AG08396 (cell line): ENCODE results near the gene RBM20.

ENCODE experiments used
- DNase-seq: peaks from one replicate; pipeline ENCODE4 v3.0.0; 2012; ENCODE audit warnings: low spot score, mixed read lengths

RBM20 gene

DNA sequence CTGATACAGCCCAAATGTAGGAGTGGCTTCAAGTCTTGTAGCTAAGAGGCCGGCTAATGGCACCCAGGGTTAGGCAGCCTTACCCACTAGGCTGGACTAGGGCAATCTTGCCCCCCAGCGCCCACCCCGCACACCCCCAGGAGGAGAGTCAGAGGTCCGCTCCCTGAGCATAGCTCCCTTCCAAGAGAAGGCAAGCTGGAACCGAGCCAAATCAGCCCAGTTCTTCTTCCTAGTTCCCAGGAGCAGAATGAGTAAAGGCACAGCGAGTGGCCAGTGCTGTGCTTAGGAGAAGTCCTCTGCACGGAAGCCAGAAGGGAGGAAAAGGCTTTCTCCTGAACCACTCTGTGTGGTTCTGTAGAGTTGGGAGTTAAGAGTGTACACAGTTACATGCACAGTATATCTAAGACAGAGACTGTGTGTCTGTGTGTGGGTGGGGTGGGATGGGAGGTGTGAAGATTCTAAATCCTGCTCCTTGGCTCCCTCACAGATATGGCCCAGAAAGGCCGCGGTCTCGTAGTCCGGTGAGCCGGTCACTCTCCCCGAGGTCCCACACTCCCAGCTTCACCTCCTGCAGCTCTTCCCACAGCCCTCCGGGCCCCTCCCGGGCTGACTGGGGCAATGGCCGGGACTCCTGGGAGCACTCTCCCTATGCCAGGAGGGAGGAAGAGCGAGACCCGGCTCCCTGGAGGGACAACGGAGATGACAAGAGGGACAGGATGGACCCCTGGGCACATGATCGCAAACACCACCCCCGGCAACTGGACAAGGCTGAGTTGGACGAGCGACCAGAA is 167.8 kb downstream of the RBM20 start:
- no peak for DNase-seq

DNA sequence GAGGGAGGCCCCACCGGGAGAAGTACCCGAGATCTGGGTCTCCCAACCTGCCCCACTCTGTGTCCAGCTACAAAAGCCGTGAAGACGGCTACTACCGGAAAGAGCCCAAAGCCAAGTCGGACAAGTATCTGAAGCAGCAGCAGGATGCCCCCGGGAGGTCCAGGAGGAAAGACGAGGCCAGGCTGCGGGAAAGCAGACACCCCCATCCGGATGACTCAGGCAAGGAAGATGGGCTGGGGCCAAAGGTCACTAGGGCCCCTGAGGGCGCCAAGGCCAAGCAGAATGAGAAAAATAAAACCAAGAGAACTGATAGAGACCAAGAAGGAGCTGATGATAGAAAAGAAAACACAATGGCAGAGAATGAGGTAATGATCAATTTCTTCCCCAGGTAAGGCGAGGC is 168.4 kb downstream of the RBM20 start:
- no peak for DNase-seq

DNA sequence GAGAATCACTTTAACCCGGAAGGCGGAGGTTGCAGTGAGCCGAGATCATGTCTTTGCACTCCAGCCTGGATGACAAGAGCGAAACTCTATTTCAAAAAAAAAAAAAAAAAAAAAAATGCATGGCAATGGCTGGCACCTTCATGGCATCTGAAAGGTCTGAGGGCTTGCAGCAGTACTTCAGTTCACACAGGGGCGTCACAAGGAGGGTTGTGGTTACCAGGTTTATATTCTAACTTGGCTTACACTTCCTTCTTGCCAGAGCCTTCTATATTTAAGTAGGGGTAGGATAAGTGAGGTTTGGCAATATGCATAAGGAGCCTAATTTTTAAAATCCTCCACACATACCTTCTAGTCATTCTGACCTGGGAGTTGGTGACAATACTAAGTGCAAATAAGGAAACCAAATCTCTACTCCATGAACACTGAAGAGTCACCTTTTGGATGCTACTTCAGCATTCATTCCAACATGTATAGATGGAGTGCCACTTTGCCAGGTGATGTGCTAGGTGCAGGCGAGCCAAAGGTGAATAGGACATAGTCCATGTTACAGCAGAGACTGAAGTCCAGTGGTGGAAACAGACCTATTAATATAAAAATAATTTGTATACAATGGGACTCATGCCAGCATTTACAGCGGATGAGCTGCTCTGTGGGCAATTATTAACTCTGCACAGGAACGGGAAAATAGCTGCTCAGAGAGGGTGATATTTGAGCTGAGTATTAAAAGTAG is 169.8 kb downstream of the RBM20 start:
- no peak for DNase-seq

DNA sequence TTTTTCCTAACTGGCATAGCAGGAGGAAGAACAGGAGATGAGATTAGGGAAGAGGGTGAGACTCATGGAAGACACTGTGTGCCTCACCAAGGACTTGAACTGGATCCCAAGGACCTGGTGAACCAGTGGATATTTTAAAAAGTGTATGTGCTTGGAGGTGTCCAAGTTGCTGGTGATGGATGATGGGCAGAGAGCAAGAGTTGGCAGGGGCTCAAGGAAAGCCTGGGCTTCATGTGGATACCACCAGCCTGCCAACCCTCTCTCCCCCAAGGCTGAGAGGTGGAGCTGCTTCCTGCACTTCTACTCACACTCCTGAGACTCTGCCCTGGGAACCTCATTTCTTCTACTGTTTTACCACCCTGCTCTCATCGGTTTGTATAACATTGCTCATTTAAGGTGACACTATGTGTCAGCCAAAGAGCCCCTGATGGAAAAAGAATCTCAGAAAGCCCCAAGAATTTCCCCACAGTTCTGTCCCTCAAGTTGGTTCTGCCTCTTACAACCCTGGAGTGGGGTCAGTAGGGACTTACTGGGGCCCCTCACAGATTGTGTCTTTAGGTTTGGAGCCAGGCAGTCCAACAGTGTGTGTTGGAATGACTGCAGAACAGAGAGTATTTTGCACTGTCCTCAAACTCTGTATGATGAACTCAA is 171.3 kb downstream of the RBM20 start:
- DNase-seq, result no peak

DNA sequence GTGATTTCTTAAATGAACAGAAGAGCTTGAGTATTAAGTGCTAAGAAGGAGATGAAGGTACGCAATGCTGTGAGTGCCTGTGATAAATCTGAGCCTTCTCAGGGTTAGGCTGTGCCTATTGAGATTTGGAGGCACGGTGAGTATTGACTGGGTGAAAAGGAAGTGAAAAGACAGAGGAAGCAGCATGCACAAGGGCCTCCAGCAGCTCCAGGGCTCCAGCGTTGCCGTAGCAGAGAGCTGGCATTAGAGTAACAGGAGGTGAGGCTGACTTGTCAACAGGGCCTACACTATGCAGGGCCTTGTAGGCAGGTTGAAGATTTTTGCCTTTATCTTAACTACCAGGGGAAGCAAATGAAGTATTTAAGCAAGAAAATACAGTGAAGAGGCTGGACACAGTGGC is 173.5 kb downstream of the RBM20 start:
- no peak for DNase-seq

DNA sequence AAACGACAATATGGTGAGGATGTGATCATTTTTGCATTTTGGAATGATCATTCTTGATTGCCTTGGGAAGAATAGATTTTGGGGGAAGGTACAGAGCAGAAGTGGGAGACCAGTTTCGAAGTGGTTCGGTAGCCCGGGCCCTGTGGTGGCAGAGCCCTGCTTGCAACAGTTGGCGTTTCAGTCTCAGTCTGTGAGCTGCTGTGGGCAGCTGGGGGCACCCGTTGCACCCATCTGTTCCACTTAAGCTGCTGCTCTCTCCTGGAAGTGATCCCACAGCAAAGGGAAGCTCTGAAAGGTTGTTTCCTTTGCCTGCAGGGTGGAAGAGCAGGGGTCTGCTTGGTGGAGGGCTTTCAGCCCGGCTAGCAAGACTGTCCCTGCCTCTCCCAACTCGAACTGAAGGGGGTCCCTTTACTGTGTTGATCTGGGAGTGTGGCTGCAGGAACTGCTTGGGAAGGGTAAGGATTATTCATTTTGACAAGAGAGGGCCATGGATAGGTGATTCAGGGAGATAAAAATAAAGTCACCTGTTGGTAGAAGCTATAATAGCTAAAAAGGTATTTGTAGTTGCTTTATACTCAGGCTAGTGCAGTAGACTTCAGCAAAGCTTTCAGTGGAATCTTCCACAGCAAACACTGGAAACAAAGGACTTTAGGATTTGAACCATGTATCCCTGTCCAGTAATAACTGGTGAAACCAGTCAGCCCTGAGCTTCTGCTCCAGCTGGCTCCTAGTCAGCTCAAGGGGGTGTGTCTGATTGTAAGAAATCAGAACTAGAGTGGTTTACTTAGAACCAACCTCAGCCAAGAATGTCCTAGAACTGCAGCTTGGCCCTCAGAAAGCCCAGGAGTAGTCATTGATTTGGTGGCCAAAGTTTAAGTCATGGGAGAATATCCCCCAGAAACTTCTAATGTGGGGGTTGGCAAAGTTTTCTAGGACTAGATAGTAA is 174.4 kb downstream of the RBM20 start:
- DNase-seq, result no peak

DNA sequence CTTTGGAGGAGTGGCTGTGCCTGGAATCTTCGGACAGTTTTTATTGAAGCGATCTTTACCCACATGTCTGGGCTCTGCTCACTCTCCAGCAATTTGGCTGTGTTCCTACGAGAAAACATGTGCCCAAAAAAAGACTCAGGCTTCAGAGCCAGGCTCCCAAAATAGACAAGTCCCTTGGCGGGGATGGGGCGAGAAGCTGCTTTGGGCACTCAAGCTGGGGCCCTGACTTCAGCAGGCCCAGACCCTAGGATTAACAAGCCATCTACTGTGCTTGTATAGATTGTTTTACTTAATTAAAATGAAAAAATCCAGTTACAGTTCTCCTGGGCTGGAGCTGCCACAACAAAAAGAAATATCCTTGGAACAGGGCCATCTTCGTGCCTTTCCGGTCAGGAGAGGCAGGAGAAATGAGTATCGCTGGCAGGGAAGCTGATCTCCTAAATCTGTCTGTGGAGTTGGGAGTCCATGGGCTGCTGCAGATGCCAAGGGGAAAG is 176.2 kb downstream of the RBM20 start:
- no peak for DNase-seq

DNA sequence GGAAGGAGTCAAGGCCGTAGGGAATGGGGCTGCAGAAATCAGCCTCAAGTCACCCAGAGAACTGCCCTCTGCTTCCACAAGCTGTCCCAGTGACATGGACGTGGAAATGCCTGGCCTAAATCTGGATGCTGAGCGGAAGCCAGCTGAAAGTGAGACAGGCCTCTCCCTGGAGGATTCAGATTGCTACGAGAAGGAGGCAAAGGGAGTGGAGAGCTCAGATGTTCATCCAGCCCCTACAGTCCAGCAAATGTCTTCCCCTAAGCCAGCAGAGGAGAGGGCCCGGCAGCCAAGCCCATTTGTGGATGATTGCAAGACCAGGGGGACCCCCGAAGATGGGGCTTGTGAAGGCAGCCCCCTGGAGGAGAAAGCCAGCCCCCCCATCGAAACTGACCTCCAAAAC is 177.4 kb downstream of the RBM20 start:
- no peak for DNase-seq

DNA sequence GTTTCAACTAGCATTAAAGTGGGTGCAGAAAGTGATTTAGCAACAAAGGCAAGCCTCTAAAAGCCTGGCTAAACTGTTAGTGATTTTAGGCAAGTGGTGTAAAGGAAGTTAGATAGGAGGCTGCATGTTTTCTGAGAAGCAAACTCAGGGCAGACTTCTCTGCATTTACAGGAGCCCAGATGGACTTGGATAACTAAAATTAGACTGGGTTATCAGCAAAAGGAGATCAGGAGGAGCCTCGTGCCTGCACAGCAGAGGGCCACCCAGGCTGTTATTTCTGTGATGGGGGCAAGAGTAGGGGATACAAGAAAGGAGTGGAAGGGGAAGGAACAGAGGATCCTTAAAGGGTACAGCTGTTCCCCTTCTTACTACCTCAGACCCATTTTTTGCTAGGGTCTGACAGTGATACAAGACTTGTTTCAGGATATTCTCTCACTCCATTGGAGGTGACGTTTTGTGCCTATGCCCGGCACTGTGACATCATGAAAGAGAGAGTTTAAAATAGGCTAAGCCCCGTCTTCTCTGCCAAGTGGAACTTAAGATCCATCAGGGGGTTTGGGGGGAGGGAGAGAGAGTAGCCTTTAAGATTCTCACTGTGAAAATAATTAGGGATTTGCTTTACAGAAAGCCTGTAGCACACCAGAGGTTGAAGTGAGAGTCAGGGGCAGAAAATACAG is 178.0 kb downstream of the RBM20 start:
- no peak for DNase-seq

DNA sequence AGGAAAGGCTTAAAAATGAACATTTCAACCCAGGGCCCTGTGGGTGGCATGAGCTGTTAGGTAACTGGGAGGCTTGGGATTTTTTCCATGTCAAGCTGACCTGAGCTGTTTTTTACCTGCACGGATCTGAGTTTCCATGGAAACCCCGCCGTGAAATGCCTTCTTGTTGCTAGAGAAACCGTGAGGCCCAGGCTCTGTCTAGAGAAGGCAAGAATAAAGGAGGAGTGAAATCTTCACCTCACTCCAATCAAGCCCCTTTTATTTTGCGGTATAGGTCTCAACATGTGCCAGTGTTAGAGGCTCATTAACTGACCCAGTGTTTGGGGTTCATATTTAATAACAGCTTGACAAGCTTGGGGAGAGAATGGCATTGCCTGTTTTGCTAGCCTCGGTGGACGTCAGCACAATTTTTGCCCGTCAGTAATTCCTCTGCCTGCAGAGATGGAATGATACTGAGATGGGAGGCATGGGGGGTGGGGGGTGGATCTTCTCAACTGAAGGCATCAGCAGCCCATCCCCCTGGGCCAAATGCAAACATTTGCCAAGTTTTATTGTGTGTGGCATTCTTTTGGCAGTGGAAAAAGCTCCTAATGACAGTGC is 178.7 kb downstream of the RBM20 start:
- no peak for DNase-seq

DNA sequence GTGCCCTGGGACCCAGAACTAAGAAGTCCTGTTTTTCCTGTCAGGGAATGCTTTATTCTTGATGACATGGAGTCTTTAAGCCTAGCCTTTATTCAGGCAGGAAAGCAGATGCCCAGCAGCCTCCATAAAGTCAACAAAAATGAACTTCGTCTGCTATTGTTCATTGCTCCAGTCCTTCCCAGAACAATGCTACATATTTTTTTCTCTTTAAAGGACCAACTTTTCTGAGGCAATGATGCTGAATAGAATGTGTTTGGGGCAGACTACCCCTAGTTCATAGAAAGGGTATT is 180.0 kb downstream of the RBM20 start:
- no peak for DNase-seq

DNA sequence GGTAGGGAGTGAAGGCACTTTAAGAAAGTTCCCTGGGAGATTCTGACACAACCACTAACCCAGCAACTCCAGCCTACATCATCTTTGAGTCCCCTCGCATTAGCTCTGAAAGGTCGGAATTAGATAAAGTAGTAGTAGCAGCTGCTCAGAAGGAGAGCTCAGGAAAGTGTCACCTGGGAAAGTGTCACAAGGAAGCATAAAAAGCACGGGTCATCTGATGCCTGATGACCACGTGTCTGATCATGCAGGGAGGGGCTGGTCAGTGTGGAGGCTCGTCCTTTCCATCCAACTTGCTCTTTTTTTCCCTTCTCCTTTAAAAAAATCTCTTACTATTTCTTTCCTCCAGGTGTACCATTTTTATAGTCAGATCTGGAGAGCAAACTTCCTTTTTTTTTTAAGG is 180.5 kb downstream of the RBM20 start:
- DNase-seq, result no peak

DNA sequence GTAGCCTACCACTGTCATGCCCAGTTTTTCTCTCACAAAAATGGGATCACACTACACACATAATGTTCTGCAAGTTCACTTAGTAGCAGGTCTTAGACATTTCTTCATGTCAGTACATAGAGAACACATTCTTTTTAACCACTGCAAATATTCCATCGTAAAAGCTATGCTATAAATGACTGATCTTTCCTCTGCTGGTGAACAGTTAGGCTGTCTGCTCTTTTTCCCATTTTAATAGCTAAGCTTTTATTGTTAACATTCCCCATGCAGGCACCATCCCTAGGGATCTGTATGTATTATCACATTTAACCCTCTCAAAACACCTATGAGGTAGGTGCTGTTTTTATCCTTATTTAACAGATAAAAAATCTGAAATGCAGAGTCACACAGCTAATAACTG is 181.4 kb downstream of the RBM20 start:
- DNase-seq, result no peak

DNA sequence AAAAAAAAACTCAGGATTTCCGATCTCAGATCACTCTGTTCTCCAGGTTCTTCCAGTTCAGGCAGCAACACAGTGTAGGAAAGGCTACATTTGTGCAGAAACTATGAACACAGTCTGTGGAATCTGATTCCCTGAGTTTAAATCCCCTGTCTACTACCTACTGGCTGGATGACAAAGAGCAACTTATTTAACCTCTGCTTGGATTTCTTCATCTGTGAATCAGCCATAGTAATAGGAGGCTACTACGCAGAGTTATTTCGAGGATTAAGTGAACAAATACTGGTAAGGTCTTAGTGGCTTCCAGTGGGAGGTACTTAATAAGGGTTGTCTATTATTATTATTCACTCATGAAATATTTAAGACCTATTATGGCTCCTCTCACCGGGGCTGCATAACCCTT is 183.3 kb downstream of the RBM20 start:
- DNase-seq, result no peak

DNA sequence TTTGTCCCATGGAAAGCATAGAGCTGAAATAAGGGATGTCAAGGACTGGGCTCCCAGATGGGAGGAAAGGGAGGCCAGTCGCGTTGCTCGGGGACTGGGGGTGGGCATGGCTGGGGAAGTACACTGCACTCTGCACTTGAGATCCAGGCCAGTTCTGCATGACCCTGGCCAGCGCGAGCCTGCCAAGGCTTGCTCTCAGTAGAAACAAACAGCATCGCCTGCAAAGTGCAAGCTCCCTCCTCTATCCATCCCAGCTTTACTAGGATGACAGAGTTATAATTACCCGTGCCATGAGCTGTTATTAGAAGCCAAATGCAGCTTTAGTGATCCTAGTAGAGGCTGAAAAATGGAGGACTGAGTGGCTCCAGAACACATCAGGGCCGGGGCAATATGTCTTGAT is 183.7 kb downstream of the RBM20 start:
- no peak for DNase-seq

DNA sequence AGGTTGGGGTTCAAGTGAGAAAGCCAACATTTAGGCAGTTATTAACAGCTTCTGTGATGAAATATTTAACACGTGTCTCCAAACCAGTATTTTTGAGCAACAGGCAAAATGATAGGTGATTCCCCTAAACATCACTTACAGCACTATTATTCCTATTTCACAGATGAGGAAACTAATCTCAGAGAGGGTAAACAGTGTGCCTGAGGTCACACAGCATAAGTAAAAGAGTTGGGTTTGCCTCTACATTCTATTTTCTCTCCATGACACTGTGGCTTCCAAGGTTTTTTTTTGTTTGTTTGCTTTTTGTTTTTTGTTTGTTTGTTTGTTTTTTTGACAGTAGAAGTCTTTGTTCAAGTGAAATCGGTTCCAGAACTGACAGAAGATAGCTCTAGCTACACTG is 184.4 kb downstream of the RBM20 start:
- DNase-seq, result no peak

DNA sequence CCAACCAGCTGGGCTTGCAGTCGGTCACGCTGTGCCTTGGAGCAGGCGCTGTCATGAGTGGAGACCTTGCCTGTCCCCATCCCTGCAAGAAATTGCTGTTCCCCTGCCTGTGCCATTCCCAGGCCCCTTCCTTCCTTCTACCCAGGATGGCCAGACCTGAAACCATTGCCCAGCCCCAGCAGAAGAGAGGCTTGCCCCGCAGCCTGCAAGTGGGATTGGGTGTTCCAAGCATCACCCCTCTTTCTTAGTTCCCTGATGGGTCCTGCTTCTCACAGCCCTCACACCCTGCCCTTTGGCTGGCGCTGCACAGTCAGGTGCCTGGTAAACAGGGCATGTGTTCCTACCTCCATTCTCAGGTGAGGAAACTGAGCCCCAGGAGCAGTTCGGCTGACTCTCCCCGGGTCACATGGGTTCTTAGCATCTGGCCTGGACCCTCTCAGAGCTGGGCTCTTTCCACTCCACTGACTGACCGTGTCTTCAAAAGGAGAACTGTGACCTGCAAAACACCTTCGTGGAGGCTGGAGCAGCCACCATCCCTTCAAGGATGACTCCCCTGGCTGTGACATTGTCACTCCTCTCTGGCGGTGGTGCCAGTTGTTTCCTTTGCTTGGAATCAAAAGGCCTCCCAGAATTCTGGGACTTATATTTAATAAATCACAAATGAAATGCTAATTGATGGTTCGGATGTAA is 185.7 kb downstream of the RBM20 start:
- no peak for DNase-seq

DNA sequence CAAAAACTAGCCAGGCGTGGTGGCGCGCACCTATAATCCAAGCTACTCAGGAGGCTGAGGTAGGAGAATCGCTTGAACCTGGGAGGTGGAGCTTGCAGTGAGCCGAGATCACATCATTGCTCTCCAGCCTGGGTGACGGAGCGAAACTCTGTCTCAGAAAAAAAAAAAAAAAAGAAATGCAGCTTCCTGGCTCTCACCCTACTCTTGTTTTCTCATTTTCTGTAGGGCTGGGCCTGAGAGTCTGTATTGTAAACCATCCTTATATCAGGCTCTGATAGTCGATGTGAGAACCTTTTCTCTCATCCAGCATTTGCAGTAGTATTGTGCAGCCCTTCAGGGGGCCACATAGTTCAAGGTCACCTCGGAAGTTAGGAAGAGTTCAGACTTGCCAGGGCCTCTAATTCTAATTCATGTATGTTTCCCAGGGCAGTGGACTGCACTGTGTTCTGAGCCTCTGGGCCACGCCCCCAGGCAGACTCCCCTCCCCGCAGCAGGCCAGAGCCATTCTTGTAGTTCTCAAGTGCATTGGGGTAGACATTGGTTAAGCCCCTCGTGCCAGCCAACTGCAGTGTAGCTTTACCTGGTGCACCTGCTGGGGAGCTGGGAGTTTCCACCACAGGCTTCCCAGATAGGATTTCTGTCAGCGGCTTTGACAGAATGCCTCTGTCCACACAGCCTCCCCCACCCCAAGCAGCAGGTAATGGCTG is 189.3 kb downstream of the RBM20 start:
- DNase-seq, result no peak

DNA sequence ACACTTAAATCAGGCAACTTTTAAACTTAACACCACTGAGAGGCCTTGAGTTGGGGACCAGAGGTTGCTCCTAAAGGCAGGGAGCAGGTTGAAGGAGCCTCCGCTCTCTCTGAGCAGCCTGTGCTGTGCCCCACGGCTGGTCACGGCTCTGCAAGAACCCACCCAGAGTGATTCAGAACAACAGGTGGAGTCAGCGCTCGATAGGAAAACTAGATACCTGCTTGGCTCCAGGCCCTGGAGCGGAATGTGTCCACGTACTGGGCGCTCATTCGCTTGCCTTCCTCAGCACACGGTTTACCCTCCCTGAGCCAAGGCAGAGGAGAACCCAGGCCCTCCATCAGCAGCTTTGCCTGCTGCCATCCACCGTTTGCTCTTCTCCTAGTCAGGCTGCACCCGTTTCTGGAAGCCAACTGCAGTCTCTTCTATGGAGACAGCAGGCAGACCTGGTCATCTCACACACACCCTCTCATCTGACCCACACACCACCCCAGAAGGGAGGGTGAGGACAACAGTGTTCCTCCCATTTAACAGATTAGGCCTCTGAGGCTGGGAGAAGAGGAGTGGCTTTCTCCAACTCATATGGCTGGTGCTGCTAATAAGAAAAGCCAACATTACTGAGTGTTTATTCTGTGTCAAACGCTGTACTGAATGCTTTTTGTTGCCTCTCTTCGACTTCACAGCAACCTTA is 189.9 kb downstream of the RBM20 start:
- DNase-seq, result no peak
